Activated T-cell treated with anti-CD3 and anti-CD28 coated beads, Interleukin-2, amount 50 U/mL, for 1 hour (primary cell): Measurements from ENCODE around the gene RABGAP1L.

ENCODE experiments used
- DNase-seq: peaks from one replicate; pipeline ENCODE4 v3.0.0-alpha.2; 2020

Gene RABGAP1L

GRCh38 chr1:174726167-174726879 lies 567.0 kb downstream of the RABGAP1L start:
- DNase-seq = no peak

GRCh38 chr1:174726880-174727585 lies 567.7 kb downstream of the RABGAP1L start:
- DNase-seq = no peak

GRCh38 chr1:174734270-174734669 lies 575.0 kb downstream of the RABGAP1L start:
- DNase-seq = no peak

GRCh38 chr1:174736831-174737230 lies 577.5 kb downstream of the RABGAP1L start:
- no peak for DNase-seq

DNA sequence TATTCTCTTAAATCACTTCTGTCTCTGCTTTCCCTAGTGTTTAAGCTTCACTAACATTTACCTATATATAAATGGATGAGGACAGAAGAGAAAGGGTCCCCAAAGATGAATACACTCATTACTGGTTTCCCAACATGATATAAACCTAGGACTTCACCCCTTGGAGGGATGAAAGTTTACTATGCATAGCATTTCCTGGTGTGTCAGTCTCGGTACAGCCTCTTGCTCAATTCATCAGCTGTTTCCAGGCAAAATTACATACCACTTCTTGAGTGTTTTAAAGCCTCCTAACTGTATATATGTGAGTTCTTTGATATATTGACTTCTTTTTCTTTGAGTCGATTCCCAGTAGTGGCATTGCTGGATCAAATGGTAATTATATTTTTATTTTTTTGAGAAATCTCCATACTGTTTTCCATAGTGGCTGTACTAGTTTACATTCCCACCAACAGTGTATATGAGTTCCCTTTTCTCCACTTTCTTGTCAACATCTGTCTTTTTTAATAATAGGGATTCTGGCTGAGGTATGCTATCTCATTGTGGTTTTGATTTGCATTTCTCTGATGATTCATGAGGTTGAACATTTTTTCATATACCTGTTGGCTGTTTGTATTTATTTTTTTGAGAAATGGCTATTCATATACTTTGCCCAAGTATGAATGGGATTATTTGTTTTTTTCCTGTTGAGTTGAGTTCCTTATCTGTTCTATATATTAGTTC lies 581.1 kb downstream of the RABGAP1L start:
- DNase-seq = no peak

DNA sequence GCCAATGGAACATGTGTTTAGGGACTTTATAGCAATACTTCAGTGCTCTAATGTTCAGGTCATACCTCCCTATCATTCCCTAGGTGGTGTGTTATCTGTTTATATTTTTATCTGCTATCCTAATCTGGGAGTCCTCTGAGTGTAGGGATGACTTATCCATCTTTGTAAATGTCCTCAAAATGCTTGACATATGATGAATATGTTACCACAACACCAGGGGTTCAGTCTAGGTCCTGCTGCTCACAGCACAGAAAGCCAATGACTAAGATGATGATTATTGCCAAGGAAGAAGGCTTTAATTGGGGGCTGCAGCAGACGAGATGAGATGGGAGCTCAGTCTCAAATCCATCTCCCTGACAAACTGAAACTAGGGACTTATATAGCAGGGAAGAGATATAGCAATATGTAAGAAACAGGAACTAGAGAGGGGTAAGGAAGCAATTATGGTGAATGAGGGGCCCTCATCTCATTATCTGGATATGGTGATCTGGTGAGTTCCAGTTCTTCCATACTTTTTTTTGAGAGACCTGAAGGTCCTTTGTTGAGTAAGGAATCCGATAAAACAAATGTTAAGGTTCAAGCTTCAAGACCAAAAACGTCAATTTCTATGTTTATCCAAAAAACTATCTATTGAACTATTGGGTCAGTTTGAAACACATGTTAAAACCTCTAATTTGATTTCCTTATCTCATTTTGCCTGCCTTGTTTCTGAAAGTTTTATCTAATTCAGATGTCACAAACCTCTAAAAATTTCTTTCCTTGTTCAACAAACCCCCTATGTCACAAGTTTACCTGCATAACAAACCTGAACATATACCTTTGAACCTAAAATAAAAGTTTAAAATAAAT lies 583.7 kb downstream of the RABGAP1L start:
- DNase-seq = no peak

DNA sequence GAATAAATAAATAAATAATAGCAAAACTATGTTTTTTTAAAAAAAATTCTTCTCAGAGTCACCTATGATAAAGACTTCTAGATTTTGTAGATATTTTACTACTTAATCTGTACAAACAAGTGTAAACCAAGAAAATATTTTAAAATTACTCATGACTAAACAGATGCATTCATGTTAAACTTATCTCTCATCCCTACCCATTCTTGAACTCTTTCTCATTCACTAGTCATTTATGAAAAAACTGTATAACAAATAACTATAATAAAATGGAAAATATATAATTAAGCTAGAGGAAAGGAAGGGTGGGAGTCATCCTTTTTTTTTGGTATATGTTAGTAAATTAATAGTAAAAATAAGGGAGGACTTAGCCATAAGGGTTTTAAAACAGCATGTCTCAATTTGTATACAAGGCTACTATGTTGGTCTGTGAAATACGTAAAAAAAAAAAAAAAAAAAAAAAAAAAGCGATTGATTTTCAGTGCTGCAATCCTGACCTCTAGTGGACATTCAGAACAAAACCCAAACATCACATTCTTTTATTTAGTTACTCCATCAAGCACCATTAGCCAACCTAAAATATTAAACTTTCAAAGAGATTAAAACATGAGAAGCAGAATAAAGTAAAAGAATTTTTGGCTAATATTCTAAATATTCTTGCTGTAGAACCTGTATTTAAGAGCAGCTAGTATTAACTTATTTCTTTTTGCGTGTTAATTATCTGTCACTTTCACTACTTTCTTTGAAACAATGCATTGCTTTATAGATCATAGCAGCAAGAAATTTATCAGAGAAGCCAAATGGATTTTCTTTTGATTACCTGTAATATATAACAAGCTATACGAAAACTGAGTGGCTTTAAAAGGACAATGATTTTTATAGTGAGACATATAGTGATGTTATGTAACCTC lies 584.6 kb downstream of the RABGAP1L start:
- no peak for DNase-seq

GRCh38 chr1:174744886-174745285 lies 585.6 kb downstream of the RABGAP1L start:
- no peak for DNase-seq

DNA sequence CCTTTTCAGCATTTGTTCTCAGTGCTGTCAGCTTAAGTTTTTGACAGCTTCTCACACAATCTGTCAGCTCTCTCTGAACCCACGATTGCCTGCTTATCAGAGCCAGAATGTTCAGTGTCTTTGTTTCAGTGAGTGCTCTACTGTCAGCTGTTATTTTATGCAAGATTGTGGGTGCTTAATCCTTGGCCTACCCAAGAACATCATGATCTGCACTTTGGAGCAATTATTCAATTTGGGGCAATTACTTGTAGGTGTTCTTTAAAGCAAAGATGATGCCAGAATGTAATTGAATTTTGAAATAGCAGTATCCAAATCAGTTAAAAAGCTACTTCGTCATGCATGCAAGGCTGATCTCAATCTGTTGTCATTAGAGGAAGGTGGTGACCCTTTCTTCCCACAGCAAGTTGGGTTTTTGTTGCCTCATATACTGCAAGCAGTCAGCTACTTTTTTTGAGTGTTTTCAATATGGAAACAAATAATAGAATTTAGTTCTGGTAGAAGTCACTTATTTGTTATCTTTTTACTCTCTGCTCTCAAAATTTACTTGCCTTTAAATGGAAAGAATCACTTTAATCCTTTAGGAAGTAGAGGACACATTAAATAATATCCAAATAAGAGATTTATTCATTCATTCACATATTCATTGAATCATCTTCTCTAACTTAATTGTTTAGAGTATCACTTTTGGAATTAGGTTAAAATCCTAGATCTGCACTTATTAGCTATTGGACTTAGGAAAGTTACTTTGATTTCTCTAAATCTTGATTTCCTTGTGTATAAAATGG lies 586.9 kb downstream of the RABGAP1L start:
- DNase-seq = no peak

GRCh38 chr1:174747613-174748012 lies 588.3 kb downstream of the RABGAP1L start:
- DNase-seq = no peak

DNA sequence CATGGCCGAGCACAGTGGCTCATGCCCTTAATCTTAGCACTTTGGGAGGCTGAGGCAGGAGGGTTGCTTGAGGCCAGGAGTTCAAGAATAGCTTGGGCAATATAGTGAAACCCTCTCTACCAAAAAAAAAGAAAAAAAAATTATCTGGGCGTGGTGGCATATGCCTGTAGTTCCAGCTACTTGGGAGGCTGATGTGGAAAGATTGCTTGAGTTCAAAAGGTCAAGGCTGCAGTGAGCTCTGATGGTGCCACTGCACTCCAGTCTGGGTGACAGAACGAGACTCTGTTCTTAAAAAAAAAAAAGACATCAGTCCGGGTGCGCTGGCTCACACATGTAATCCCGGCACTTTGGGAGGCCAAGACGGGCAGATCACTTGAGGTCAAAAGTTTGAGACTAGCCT lies 589.3 kb downstream of the RABGAP1L start:
- no peak for DNase-seq

DNA sequence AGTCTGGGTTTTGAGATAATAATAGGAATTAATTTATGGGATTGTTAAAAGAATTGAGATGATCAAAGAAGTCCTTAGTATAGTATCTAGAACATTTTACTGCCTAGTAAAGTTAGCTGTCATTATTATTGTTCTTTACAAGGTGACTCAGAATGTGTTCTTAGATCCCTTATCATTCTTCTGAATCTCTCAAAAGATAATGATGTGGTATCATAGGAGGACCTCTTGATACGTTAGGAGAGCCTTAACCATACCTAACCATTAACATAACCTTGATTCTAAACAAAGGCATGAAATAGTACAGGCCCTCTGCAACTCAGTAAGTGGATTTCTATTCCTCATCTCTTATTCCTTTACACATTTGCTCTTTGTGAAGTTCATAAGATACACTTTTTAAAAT lies 593.8 kb downstream of the RABGAP1L start:
- no peak for DNase-seq

- no peak for DNase-seq
Observed at GRCh38 chr1:174761335-174761734, 602.0 kb downstream of the RABGAP1L start.

GRCh38 chr1:174761901-174762585 lies 602.7 kb downstream of the RABGAP1L start:
- no peak for DNase-seq

DNA sequence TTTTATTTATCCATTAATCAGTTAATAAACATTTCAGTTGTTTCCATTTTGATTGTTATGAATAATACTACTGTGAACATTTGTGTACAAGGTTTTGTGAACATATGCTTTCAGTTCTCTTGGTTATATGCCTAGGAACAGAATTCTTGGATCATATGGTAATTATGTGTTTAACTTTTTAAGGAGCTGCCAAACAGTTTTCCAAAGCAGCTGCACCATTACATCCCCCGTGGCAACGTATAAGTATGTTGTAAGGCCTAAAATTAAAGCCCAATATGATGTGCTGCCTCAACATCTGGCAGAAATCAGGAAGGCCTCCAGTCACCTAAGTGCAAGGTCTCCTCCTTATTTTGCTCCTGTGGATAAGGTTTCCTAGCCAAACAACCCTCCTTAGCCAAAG lies 604.9 kb downstream of the RABGAP1L start:
- no peak for DNase-seq

DNA sequence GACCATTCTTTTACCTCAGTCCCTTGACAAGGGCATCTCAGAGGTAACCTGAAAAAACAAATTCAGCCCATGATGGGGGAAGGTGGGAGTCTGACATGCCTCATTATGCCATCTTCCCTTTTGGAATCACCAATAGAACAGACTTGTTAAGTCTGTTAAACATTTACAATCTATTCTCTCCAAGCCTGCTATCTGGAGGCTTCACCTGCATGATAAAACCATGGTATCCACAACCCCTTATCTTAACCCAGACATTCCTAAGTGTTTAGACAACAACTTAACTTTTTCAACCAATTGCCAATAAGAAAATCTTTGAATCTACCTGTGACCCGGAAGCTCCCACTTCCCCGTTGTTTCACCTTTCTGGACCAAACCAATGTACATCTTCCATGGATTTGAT lies 607.4 kb downstream of the RABGAP1L start:
- no peak for DNase-seq

GRCh38 chr1:174768516-174768915 lies 609.2 kb downstream of the RABGAP1L start:
- no peak for DNase-seq

GRCh38 chr1:174768949-174769348 lies 609.6 kb downstream of the RABGAP1L start:
- DNase-seq = no peak

DNA sequence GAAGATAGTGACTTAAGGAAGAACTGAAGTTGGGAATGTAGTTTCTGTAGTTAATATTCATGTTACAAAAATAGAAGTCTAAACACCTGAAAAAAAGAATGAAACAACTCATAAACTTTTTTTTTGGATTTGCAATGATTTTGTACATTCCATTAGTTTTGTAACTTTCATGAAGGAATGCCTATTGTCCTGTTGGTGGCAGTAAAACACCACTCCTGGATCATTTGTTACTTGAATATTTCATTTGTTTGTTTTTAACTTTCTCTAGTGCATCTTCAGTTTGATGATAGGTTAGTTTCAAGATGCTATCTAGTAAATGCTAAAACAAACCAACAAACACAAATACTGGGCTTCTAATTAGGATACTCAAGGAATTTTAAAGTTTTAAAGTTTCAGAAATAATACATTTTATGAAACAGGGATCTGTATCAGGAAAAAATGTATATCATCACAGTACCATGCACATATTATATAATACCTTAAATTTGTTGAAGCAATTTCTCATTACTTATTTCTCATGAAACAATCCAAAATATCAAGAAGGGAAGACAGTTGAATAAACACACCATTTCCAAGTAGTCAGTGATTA lies 610.7 kb downstream of the RABGAP1L start:
- DNase-seq = no peak

DNA sequence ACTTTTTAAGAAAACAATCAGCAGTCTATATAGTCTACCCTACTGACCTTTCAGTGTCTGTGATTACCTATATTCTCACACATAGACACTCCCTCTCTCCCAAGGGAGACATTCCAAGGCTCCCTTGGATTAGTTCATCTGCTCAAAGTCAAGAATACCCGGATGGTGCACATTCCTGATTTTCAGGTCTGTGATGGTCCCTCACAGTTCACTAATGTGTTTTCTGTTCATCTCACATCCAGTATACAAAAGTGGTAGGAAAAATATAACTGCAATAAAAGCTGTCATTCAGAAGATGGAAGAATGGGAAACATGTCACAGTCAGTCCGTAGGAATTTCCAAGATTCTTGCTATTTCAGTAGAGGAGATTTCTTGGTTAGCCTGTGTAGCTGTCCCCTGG lies 616.3 kb downstream of the RABGAP1L start:
- DNase-seq = no peak
